CD14-positive monocyte (primary cell): Measurements from ENCODE around the gene WNT10A. TPM values are rescaled to one million over a fixed set of nuclear protein-coding genes. Genes with fewer than 3 reads are reported as not detected.
A peak's percentile ranks its signal among the peaks of the same experiment; 100 is the strongest.

Source experiments
- DNase-seq, 3 donors: peaks; one replicate each; pipeline ENCODE4 v3.0.0-alpha.2; 2011 to 2022
- H2AFZ ChIP-seq: 2 replicates; pipeline ENCODE4 v1.6.0; 2012; ENCODE audit warnings: mild to moderate bottlenecking, low read depth, low read length, inconsistent platforms; ENCODE audit not compliant: insufficient read depth, poor library complexity, severe bottlenecking
- H3K27ac ChIP-seq, 2 donors: 1 replicate in 1 of 2; 2 replicates in 1 of 2; pipeline ENCODE4 v1.5.1; 2012 to 2013; ENCODE audit warnings: low read length in 2 of 2, control low read depth in 1 of 2, inconsistent platforms in 1 of 2, low read depth in 1 of 2, mild to moderate bottlenecking in 1 of 2
- H3K27me3 ChIP-seq, 2 donors: one replicate each; pipeline versions ENCODE4 v1.6.0 to v1.6.1; 2011 to 2013; ENCODE audit warnings: low read length in 2 of 2; ENCODE audit not compliant: control insufficient read depth in 2 of 2, insufficient read depth in 2 of 2
- H3K36me3 ChIP-seq, 2 donors: replicated peaks in 1 of 2; 1 replicate in 1 of 2; 2 replicates in 1 of 2; pipeline versions ENCODE4 v1.5.1 to v1.6.1; 2012 to 2013; ENCODE audit warnings: low read length in 2 of 2, control low read depth in 1 of 2, inconsistent platforms in 1 of 2, mild to moderate bottlenecking in 1 of 2; ENCODE audit not compliant: insufficient read depth in 2 of 2, control insufficient read depth in 1 of 2
- H3K4me1 ChIP-seq, 2 donors: 1 replicate in 1 of 2; 2 replicates in 1 of 2; pipeline versions ENCODE4 v1.5.1 to v1.6.1; 2012 to 2013; ENCODE audit warnings: low read length in 2 of 2, control low read depth in 1 of 2, inconsistent platforms in 1 of 2, mild to moderate bottlenecking in 1 of 2, moderate library complexity in 1 of 2; ENCODE audit not compliant: insufficient read depth in 2 of 2, control insufficient read depth in 1 of 2
- H3K4me2 ChIP-seq: replicated peaks from 2 replicates; pipeline ENCODE3; 2012; ENCODE audit warnings: low read length, moderate library complexity, mild to moderate bottlenecking; ENCODE audit not compliant: poor library complexity, severe bottlenecking; ENCODE audit errors: extremely low read depth
- H3K4me3 ChIP-seq, 3 experiments: fragments of 200-600 bp in 1 of 3; sonication (generic) in 1 of 3; replicated peaks in 1 of 3; 1 replicate in 2 of 3; 2 replicates in 1 of 3; pipeline ENCODE4 v1.5.1; 2011 to 2013; ENCODE audit warnings: low read length in 3 of 3, mild to moderate bottlenecking in 3 of 3, control low read depth in 2 of 3, low read depth in 2 of 3, inconsistent platforms in 1 of 3, moderate library complexity in 1 of 3
- H3K79me2 ChIP-seq: 2 replicates; pipeline ENCODE4 v1.6.0; 2012; ENCODE audit warnings: mild to moderate bottlenecking, control low read depth, inconsistent platforms, low read length, moderate library complexity; ENCODE audit not compliant: insufficient read depth
- H3K9ac ChIP-seq: 2 replicates; pipeline ENCODE4 v1.6.0; 2017; ENCODE audit warnings: low read length, mild to moderate bottlenecking; ENCODE audit not compliant: insufficient read depth, poor library complexity, severe bottlenecking
- H3K9me3 ChIP-seq, 2 donors: replicated peaks in 1 of 2; 1 replicate in 1 of 2; 2 replicates in 1 of 2; pipeline versions ENCODE4 v1.5.1 to v1.6.1; 2012 to 2013; ENCODE audit warnings: low read length in 2 of 2, control low read depth in 1 of 2; ENCODE audit not compliant: control insufficient read depth in 1 of 2, insufficient read depth in 1 of 2
- H4K20me1 ChIP-seq: 2 replicates; pipeline ENCODE4 v1.6.0; 2012; ENCODE audit warnings: mild to moderate bottlenecking, low read length, control low read depth, moderate library complexity; ENCODE audit not compliant: insufficient read depth
- H3K27ac Mint-ChIP-seq, 7 donors: one replicate each; pipeline ENCODE4 v1.8.0; 2020; ENCODE audit warnings: mild to moderate bottlenecking in 7 of 7, mixed read lengths in 7 of 7, moderate library complexity in 6 of 7, inconsistent platforms in 2 of 7
- H3K27me3 Mint-ChIP-seq, 3 donors: one replicate each; pipeline ENCODE4 v1.8.0; 2021 to 2022; ENCODE audit warnings: low read depth in 3 of 3, mild to moderate bottlenecking in 3 of 3, mixed read lengths in 3 of 3, moderate library complexity in 3 of 3, inconsistent platforms in 1 of 3
- H3K36me3 Mint-ChIP-seq, 2 donors: one replicate each; pipeline ENCODE4 v1.8.0; 2020; ENCODE audit warnings: mixed read lengths in 2 of 2, inconsistent platforms in 1 of 2, mild to moderate bottlenecking in 1 of 2
- H3K4me1 Mint-ChIP-seq: one replicate; pipeline ENCODE4 v1.8.0; 2020; ENCODE audit warnings: mild to moderate bottlenecking, mixed read lengths
- H3K4me3 Mint-ChIP-seq, 2 donors: one replicate each; pipeline ENCODE4 v1.8.0; 2020; ENCODE audit warnings: mild to moderate bottlenecking in 2 of 2, mixed read lengths in 2 of 2, moderate library complexity in 1 of 2
- H3K9me3 Mint-ChIP-seq, 7 donors: one replicate each; pipeline ENCODE4 v1.8.0; 2020 to 2022; ENCODE audit warnings: mixed read lengths in 7 of 7, mild to moderate bottlenecking in 6 of 7, moderate library complexity in 6 of 7, inconsistent platforms in 2 of 7
- CTCF ChIP-seq: fragments of 200-600 bp; IDR thresholded peaks from one replicate; pipeline ENCODE4 v1.8.0; 2022; ENCODE audit warnings: antibody characterized with exemption, mild to moderate bottlenecking
- WGBS: methylation state at CpG from one replicate; pipeline ENCODE4 v1.1.5; 2013; ENCODE audit warnings: missing lambda C conversion rate; ENCODE audit not compliant: insufficient coverage; 5-methylcytosine and 5-hydroxymethylcytosine counted together
- intact Hi-C, 2 donors: fragments of 100-400 bp; cut with micrococcal nuclease; formaldehyde crosslinking; loops; one replicate each; pipeline versions ENCODE4 v1.15.0 to v1.15.1; 2023
- polyA minus RNA-seq: library from RNA; depleted of rRNA, polyadenylated mRNA; stranded (reverse); fragments of >200 nt; gene quantifications from 2 replicates; pipeline ENCODE4 v1.2.3, GENCODE V29; 2012
- polyA plus RNA-seq, 3 donors: library from polyadenylated mRNA; depleted of rRNA in 1 of 3; unstranded in 2 of 3; stranded (reverse) in 1 of 3; fragments of 300-500 nt in 2 of 3; fragments of >200 nt in 1 of 3; fragmentation: Illumina TruSeq in 2 of 3; gene quantifications; 1 replicate in 2 of 3; 2 replicates in 1 of 3; pipeline ENCODE4 v1.2.3, GENCODE V29; 2012 to 2021
- total RNA-seq, 12 experiments: library from RNA in 1 of 12; stranded (reverse) in 1 of 12; fragments of 120-200 nt in 1 of 12; gene quantifications; one replicate each; pipeline ENCODE4 v1.2.4 and lab custom pipeline; 2013 to 2026; ENCODE audit warnings: mixed read lengths in 6 of 12, inconsistent platforms in 1 of 12

The WNT10A gene
- total RNA-seq (2013), result 0.08 TPM
- polyA plus RNA-seq, result under 1 TPM in 1 of 3 donors, not detected in 2; 0.04 TPM
- 0.08 and 0.14 TPM in 2 replicates for polyA minus RNA-seq
- total RNA-seq (lab: John Stamatoyannopoulos, UW), result 0 to 0.90 (median 0.17) reads per million in 11 experiments

GRCh38 chr2:218880102-218880858, at the start of gene WNT10A:
TSS of gene WNT10A (plus strand) at chr2:218880852. CDS start at chr2:218880996, 144 bp downstream.
- no peaks in the 10 kb centered on the region for H3K79me2 ChIP-seq
- no peak within 1 kb of the TSS for H3K4me3 ChIP-seq
- Mint-ChIP-seq H3K9me3 (peaks cover 0 to 18% (median 8%) of the 10 kb centered on the region in 7 donors), H3K27me3 (peaks cover 85 to 97% (median 87%) of the 10 kb centered on the region in 3 donors), H3K36me3 (peaks cover 0 to 12% of the 10 kb centered on the region in 2 donors), H3K27ac (peak within 1 kb of the TSS in 2 of 7 donors; percentile 15 to 42), H3K4me1 (peaks cover 21% of the 10 kb centered on the region), H3K4me3 (peak within 1 kb of the TSS; percentile 61 to 83)
- peak; percentile 16 to 61 (median 43) for DNase-seq
- no peak within 1 kb of the TSS for H2AFZ ChIP-seq
- no peaks in the 10 kb centered on the region for H3K36me3 ChIP-seq
- H3K9ac ChIP-seq, result no peak within 1 kb of the TSS
- intact Hi-C loops, result no loop called here
- H3K27ac ChIP-seq, result no peak within 1 kb of the TSS
- H3K27me3 ChIP-seq, result peaks cover 68 to 95% of the 10 kb centered on the region in 2 donors
- peaks cover 0 to 36% of the 10 kb centered on the region in 2 donors for H3K9me3 ChIP-seq
- TF ChIP-seq CTCF, result no peak
- H4K20me1 ChIP-seq, result no peaks in the 10 kb centered on the region
- H3K4me2 ChIP-seq, result peak within 1 kb of the TSS; percentile 42
- under 1% methylated on average over 36 of the region's 58 CpGs for WGBS
- peaks cover 4 to 11% of the 10 kb centered on the region in 2 donors for H3K4me1 ChIP-seq

- peaks cover 33 to 48% (median 45%) of the 10 kb centered on the region in 3 donors for H3K27me3 Mint-ChIP-seq
- no peaks in the 10 kb centered on the region for H3K36me3 Mint-ChIP-seq
- H3K27ac Mint-ChIP-seq, result peak within 1 kb of the TSS in 3 of 7 donors; percentile 22 to 32 (median 27)
- Histone ChIP-seq H3K4me1 (peaks cover 8 to 18% of the 10 kb centered on the region in 2 donors), H3K36me3 (no peaks in the 10 kb centered on the region), H3K9me3 (no peaks in the 10 kb centered on the region), H3K9ac (no peak within 1 kb of the TSS), H4K20me1 (no peaks in the 10 kb centered on the region), H2AFZ (peak within 1 kb of the TSS; percentile 36), H3K27ac (no peak within 1 kb of the TSS), H3K4me2 (no peak within 1 kb of the TSS), H3K27me3 (peaks cover 19 to 29% of the 10 kb centered on the region in 2 donors), H3K4me3 (no peak within 1 kb of the TSS), H3K79me2 (no peaks in the 10 kb centered on the region)
- intact Hi-C loops, result loop anchor here in 1 of 2 donors (5.0 kb wide), 1 partner anchor 34 kb away; no protein-coding TSS in a partner anchor
- no peak for DNase-seq
- peaks cover 0 to 8% (median 0%) of the 10 kb centered on the region in 7 donors for H3K9me3 Mint-ChIP-seq
- peaks cover 27% of the 10 kb centered on the region for H3K4me1 Mint-ChIP-seq
- WGBS, result 86% methylated on average over 18 of the region's 18 CpGs
- no peak for TF ChIP-seq CTCF
- peak within 1 kb of the TSS in 1 of 2 donors; percentile 77 for H3K4me3 Mint-ChIP-seq
Observed at GRCh38 chr2:218831378-218831990, 49.2 kb upstream of the WNT10A start, which contains the start of gene PRKAG3. TSS of gene PRKAG3 (minus strand) at chr2:218831803.
